KMS-11 (cell line): ENCODE data around the gene TULP4.

Experiments
- H2AFZ ChIP-seq: fragments of 200-600 bp; sonication (generic); 2 replicates; pipeline ENCODE4 v1.6.1; 2016; ENCODE audit warnings: antibody characterized with exemption, mixed run types, low read depth
- H3K27ac ChIP-seq: fragments of 200-600 bp; sonication (generic); 2 replicates; pipeline ENCODE4 v1.6.1; 2016; ENCODE audit warnings: mild to moderate bottlenecking, mixed run types
- H3K27me3 ChIP-seq: fragments of 200-600 bp; sonication (generic); 2 replicates; pipeline ENCODE4 v1.6.1; 2017; ENCODE audit warnings: mild to moderate bottlenecking, low read depth, mixed run types, moderate library complexity; ENCODE audit not compliant: insufficient read depth
- H3K36me3 ChIP-seq: fragments of 200-600 bp; sonication (generic); 2 replicates; pipeline ENCODE4 v1.6.1; 2017; ENCODE audit warnings: mild to moderate bottlenecking, mixed run types; ENCODE audit not compliant: insufficient read depth
- H3K4me1 ChIP-seq: fragments of 200-600 bp; sonication (generic); 2 replicates; pipeline ENCODE4 v1.6.1; 2016; ENCODE audit warnings: mild to moderate bottlenecking, low read depth, mixed run types; ENCODE audit not compliant: poor library complexity, severe bottlenecking
- H3K4me2 ChIP-seq: fragments of 200-600 bp; sonication (generic); 2 replicates; pipeline ENCODE4 v1.7.0; 2016; ENCODE audit warnings: mild to moderate bottlenecking, mixed run types
- H3K4me3 ChIP-seq: fragments of 200-600 bp; sonication (generic); IDR thresholded peaks from 2 replicates; pipeline ENCODE4 v1.6.1; 2017; ENCODE audit warnings: low read depth, low read length, mixed read lengths; ENCODE audit not compliant: insufficient read depth
- H3K79me2 ChIP-seq: fragments of 200-600 bp; sonication (generic); 2 replicates; pipeline ENCODE4 v1.6.1; 2016; ENCODE audit warnings: low read depth, mixed run types; ENCODE audit not compliant: insufficient read depth
- H3K9ac ChIP-seq: fragments of 200-600 bp; sonication (generic); 2 replicates; pipeline ENCODE4 v1.6.1; 2016; ENCODE audit warnings: mild to moderate bottlenecking, mixed run types
- H4K20me1 ChIP-seq: fragments of 200-600 bp; sonication (generic); 2 replicates; pipeline ENCODE4 v1.6.1; 2016; ENCODE audit warnings: mild to moderate bottlenecking, mixed run types; ENCODE audit not compliant: insufficient read depth
- CTCF ChIP-seq: fragments of 200-600 bp; sonication (generic); conservative IDR thresholded peaks from 2 replicates; pipeline ENCODE4 v1.6.1; 2017; ENCODE audit warnings: low read depth, mild to moderate bottlenecking, antibody characterized with exemption, low read length, moderate library complexity, mixed read lengths

TULP4 gene

GRCh38 chr6:158529629-158530028 is 217.4 kb downstream of the TULP4 start:
- H3K4me3 ChIP-seq = no peak overlapping the region
- H2AFZ ChIP-seq = no peak overlapping the region
- H3K79me2 ChIP-seq = no peaks in the 10 kb centered on the region
- no peaks in the 10 kb centered on the region for H3K4me1 ChIP-seq
- no peaks in the 10 kb centered on the region for H3K36me3 ChIP-seq
- no peak overlapping the region for H3K4me2 ChIP-seq
- no peak overlapping the region for H3K9ac ChIP-seq
- no peak for TF ChIP-seq CTCF
- H3K27me3 ChIP-seq = no peaks in the 10 kb centered on the region
- H4K20me1 ChIP-seq = no peaks in the 10 kb centered on the region
- no peak overlapping the region for H3K27ac ChIP-seq

- Histone ChIP-seq H3K36me3 (no peaks in the 10 kb centered on the region), H3K79me2 (no peaks in the 10 kb centered on the region), H3K9ac (no peak overlapping the region), H3K27me3 (0 out of 2 replicates have a peak, but pooled peaks cover 3% of the 10 kb centered on the region), H4K20me1 (no peaks in the 10 kb centered on the region), H3K4me2 (no peak overlapping the region), H2AFZ (no peak overlapping the region), H3K4me1 (no peaks in the 10 kb centered on the region), H3K4me3 (no peak overlapping the region), H3K27ac (no peak overlapping the region)
- TF ChIP-seq CTCF = no peak
Measured at GRCh38 chr6:158531566-158531965, 219.3 kb downstream of the TULP4 start.

- 0 out of 2 replicates have a peak, but pooled peaks cover 3% of the 10 kb centered on the region for H3K27me3 ChIP-seq
- TF ChIP-seq CTCF = no peak
Measured at GRCh38 chr6:158531970-158532369, 219.7 kb downstream of the TULP4 start.

GRCh38 chr6:158536084-158536890 is 224.0 kb downstream of the TULP4 start:
- Histone ChIP-seq H3K27me3 (0 out of 2 replicates have a peak, but pooled peaks cover 6% of the 10 kb centered on the region), H4K20me1 (no peaks in the 10 kb centered on the region), H2AFZ (no peak overlapping the region), H3K79me2 (no peaks in the 10 kb centered on the region), H3K4me2 (no peak overlapping the region), H3K36me3 (no peaks in the 10 kb centered on the region), H3K27ac (no peak overlapping the region), H3K4me1 (no peaks in the 10 kb centered on the region), H3K4me3 (no peak overlapping the region), H3K9ac (no peak overlapping the region)
- TF ChIP-seq CTCF = no peak

More at GRCh38 chr6:158531970-158532369, 219.7 kb downstream of the TULP4 start:
- Histone ChIP-seq H3K4me2 (no peak overlapping the region), H3K4me1 (no peaks in the 10 kb centered on the region), H3K9ac (no peak overlapping the region), H4K20me1 (no peaks in the 10 kb centered on the region), H3K4me3 (no peak overlapping the region), H2AFZ (no peak overlapping the region), H3K36me3 (no peaks in the 10 kb centered on the region), H3K79me2 (no peaks in the 10 kb centered on the region), H3K27ac (no peak overlapping the region)
